Midbrain (tissue), 1 donor: Measurements from ENCODE around the gene C15orf40.

ENCODE experiments used
- DNase-seq: peaks from one replicate; lab custom pipeline; 2025; lab: John Stamatoyannopoulos, UW

C15orf40 gene

DNA sequence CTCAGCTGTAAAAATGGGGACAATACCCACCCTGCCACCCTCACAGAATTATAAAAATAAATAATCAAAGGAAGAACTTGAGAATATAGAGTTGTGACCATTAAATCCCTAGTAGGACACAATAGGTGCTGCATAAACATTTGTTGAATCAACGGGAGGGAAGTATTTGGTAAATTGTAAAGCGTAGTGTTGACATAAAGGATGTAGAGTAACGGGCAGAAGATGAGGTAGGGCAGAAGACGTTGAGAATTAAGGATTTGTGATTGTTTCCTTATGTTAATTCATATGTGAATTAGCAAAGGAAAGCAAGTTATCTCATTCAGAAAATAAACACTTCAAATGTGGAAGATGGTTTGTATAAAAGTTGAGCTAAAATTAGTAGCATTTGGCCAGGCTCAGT is 18.3 kb downstream of the C15orf40 start:
- DNase-seq, result no peak

GRCh38 chr15:82992436-82992998 is 18.9 kb downstream of the C15orf40 start:
- no peak for DNase-seq

DNA sequence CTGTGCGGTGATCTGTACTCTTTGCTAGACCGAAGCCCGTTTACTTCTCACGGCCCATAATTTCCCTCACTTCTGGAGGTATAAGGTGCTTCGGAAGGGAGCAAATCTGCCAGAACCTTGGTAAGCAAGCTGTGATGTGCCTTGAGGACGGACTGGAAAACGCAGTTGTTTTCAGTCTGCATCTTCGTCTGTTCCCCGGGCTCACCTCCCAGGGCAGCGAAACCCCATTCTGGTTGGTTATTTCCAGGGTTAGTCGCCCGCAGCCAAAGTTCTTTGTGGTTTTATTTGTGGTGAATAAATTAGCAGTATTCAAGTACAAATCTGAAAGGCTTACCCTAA is 25.0 kb downstream of the C15orf40 start:
- no peak for DNase-seq

GRCh38 chr15:82985688-82986441 is 25.6 kb downstream of the C15orf40 start, which contains the start of gene RAMAC:
Gene RAMAC, plus strand, starts transcription at chr15:82986210. Its CDS starts 2,809 bp downstream, at chr15:82989019.
- DNase-seq, result peak; percentile 96

GRCh38 chr15:82980981-82981380 is 30.5 kb downstream of the C15orf40 start:
- no peak for DNase-seq

- DNase-seq, result no peak
Observed at GRCh38 chr15:82979726-82980125, 31.7 kb downstream of the C15orf40 start.

GRCh38 chr15:82978438-82978837 is 33.0 kb downstream of the C15orf40 start:
- no peak for DNase-seq

DNA sequence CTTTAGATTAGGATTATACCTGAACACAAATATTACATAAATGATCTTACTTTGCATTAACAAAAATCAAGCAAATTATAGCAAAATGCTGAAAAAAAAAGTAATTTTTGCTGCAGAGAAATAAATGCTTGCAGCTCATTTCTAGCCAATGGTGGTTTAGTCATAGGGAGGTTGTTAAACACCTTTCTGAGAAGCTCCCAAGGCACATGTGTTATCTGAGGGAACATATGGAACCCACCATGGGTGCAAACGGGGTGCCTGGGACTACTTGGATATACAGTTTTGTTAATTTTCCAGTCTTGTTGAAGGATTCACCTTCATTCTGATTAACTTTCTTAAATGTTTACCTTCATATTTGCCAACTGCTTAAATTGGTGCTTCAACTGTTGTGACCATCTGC is 34.4 kb downstream of the C15orf40 start:
- DNase-seq, result no peak

GRCh38 chr15:82972990-82973389 is 38.4 kb downstream of the C15orf40 start:
- no peak for DNase-seq

DNA sequence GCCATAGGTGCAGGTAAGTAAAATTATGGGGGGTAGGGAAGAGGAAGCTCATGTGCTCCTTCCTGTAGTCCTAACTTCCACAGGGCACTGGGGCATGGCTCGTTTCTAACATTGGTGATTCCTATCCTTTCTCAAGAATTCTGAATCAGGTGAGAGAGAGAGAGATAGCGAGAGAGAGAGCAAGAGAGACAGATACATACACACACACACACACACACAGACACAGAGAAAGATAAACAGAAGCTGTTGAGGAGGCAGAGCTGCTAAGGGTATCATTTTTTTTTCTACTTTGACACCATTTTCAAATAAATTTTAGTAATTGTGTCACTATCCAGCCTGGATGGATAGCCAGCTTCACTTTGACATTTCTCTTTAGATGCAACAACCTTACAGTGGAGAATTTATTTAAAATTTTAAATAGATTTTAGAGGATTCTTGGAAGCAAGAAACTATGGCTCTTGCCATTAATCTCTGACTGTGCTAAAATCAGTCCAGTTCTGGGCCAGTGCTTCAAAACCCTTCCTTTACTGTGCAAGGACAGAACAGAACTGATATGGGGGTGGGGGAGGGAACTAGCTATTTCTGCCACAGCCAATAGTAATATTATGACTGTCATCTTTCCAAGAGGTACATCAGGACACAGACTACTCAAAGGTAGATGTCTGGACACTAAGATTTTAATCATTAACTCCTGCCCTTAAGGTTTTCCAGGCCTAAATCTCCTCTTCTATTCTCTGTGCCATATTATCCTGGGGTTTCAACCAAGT is 40.0 kb downstream of the C15orf40 start:
- no peak for DNase-seq

DNA sequence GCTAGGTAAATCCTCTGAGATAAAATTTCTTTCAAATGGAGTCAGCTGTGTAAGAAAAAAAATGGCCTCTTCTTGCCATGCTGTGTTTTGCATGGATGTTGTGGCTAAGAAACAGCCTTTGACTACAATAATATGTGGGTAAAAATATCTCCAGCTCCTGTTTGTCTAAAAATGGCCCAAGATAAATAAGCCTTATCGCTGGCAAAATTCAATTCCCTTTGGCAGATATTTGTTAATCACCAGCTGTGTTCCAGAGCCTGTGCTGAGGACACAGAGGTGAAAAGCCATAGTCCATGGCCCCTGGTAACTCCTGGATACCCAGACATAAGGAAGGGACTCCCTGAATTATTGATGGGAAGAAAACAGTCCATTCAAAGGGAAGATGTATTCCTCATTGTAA is 40.7 kb downstream of the C15orf40 start:
- no peak for DNase-seq

- DNase-seq, result no peak
Observed at GRCh38 chr15:82970078-82970686, 41.3 kb downstream of the C15orf40 start.

DNA sequence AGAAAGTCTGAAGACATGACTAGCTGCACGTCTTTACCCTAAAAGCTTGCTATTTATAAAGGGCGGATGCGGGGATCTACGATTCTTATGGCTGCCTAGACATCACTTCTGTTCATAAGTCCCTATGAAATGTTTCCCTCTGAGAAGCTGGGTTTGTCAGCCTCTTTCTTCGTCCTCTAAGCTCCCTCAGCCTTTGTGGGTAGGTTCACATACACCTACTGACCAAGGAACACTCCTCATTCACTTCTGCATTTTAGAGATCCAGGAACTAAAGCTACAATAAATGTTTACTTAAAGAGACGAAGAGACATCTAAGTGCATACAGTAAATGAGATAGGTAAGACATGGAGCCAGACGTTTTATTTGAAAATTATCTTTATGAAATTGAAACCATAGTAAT is 42.1 kb downstream of the C15orf40 start:
- DNase-seq, result no peak

- no peak for DNase-seq
Observed at GRCh38 chr15:82968066-82968465, 43.4 kb downstream of the C15orf40 start.

- DNase-seq, result no peak
Observed at GRCh38 chr15:82966671-82967071, 44.8 kb downstream of the C15orf40 start.

DNA sequence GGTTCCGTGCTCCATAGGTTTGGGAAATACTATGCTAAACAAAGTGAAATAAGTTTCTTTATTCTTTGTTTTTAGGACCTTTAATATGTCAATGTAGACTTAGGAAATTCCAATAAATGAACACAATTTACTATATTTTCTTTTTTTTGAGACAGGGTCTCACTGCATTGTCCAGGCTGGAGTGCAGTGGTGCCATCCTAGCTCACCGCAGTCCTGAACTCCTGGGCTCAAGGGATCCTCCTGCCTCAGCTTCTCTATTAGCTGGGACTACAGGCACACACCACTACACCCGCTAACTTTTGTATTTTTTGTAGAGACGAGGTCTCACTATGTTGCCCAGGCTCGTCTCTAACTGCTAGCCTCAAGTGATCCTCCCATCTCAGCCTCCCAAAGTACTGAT is 46.5 kb downstream of the C15orf40 start:
- no peak for DNase-seq

DNA sequence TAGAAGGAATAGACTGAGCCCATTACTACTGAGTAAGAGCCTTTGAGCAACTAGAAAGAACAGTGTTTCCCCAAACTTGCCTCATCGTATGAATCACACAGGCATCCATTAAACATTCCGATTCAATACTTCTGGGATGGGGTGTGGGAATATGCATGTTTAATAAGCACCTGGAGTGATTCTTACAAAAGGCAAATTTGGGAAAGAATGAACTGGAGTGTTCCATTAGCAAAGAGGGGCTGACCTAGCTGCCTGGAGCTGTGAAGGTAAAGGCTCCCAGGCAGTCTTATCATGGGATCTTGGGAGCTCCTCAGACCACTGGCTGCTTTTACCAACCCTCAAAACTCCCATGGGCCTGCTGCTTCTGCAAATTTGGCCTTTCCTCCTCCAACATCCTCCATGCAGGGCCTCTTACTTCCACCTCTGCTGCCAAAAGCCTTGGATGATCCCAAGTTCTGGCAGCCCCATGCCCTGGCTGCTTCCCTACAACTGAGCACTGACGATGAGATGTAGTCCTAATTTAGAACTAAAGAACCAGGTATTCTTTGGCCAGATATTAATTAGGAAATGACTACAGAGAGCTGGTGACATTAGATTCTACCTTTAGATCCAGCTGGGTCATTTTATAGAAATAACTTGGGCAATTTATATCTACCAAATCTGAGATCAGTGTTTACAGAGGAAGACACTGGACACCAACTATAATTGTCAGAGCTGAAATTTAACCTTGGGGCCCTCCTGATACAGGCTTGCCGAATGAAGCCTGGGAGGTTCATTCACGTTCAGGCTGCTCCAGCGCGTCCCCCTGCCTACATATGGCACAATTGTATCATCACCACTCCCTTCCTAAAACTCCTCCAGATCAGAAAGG is 47.7 kb downstream of the C15orf40 start:
- DNase-seq, result no peak

DNA sequence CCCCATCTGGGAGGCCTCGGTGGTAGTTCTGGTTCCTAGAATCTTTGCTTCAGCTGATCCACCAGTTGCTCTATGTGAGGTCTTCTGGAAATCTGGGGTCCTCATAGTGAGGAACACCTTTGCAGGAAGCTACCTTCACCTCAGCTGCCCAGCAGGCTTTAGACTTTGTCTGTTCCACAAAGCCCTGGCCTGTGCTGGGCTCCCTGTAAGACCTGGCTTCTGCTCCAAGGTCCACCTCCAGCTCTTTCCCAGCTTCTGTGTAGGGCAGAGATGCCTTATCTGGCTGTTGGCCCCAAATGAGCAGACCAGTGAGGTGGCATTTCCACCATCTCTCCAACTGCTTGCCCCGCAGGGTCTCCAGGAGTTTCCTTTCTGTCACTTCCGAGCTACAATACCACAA is 50.7 kb downstream of the C15orf40 start:
- DNase-seq, result no peak

- no peak for DNase-seq
Observed at GRCh38 chr15:82959423-82959822, 52.0 kb downstream of the C15orf40 start.

- DNase-seq, result no peak
Observed at GRCh38 chr15:82958638-82959037, 52.8 kb downstream of the C15orf40 start.

DNA sequence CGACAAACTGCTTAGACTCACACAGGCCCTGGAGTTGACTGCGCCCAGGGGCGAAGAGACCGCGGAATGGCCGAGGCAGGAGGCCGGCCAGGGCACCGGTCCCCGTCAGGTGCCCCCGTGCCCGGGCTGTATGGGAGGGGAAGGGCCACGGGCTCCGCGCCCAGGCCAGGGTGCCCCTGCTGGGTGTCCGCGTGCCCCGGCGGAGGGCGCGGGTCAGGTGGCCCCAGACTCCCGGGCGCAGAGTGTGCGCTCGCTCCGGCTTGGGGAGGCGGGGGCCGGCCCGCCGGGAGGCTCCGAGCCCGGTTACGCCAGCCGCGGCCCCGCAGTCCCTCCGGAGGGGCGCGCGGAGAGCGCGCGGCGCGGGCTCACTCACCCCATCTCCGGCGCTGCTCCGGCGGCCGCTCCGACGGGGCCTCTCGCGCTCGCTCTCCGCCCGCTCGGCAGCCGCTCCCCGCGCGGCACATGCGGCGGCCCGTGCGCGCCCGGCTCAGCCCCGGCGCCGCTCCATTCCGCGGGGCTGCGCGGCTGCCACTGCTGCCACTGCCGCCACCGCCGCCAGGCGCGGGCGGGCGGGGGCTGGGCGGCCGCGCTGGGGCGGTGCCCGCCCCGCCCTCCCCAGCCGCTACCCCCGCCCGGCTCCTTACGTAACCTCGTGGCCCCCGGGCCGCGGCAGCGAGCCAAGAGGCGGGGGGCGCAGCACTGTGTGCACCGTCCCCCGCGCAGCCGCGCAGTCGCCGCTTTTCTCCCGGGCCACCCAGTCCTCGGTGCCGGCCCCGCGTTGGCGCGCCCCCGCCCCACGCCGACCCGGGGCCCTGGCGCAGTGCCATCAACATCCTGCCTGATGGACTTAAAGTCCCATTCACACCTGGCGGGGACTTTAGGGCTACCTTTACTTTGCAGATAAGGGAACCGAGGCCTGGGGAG is 59.0 kb downstream of the C15orf40 start, which contains the start of gene HOMER2:
Gene HOMER2, minus strand, starts transcription at position 563 of the 924 bp plus-strand sequence. Its CDS starts 185 bp downstream, at position 378.
- DNase-seq, result peak; percentile 41
